OCI-LY3 (cell line): Measurements from ENCODE around the gene SYT1.

Experiments
- H2AFZ ChIP-seq: fragments of 200-600, 300-600 bp; shearing (Covaris generic); 2 replicates; pipeline ENCODE4 v1.6.0; 2014; ENCODE audit warnings: antibody characterized with exemption, low read depth, low read length
- H3K27ac ChIP-seq: fragments of 200-600, 300-600 bp; sonication (generic); 2 replicates; pipeline ENCODE4 v1.5.1; 2014; ENCODE audit warnings: mild to moderate bottlenecking, low read length, moderate library complexity, mixed read lengths
- H3K27me3 ChIP-seq: fragments of 200-600, 300-600 bp; sonication (generic); 2 replicates; pipeline ENCODE4 v1.6.1; 2014; ENCODE audit warnings: low read depth, low read length, mixed read lengths
- H3K36me3 ChIP-seq: fragments of 200-600, 300-600 bp; sonication (generic); replicated peaks from 2 replicates; pipeline ENCODE3; 2014; ENCODE audit warnings: low read depth, low read length, mixed read lengths
- H3K4me1 ChIP-seq: fragments of 300-600, 200-600 bp; sonication (generic); 2 replicates; pipeline ENCODE4 v1.6.1; 2014; ENCODE audit warnings: low read length, mixed read lengths
- H3K4me2 ChIP-seq: fragments of 200-600, 300-600 bp; sonication (generic); 2 replicates; pipeline ENCODE4 v1.6.1; 2014; ENCODE audit warnings: low read length, mixed read lengths
- H3K4me3 ChIP-seq: fragments of 300-600, 200-600 bp; sonication (generic); 2 replicates; pipeline ENCODE4 v1.5.1; 2014; ENCODE audit warnings: antibody characterized with exemption, mild to moderate bottlenecking, low read length, moderate library complexity
- H3K79me2 ChIP-seq: fragments of 300-600, 200-600 bp; shearing (Covaris generic); 2 replicates; pipeline ENCODE4 v1.6.1; 2014; ENCODE audit warnings: mild to moderate bottlenecking, low read length, mixed read lengths
- H3K9ac ChIP-seq: fragments of 300-600, 200-600 bp; shearing (Covaris generic); 2 replicates; pipeline ENCODE4 v1.6.0; 2014; ENCODE audit warnings: mild to moderate bottlenecking, low read length, moderate library complexity
- H3K9me3 ChIP-seq: fragments of 200-600, 300-600 bp; shearing (Covaris generic); 2 replicates; pipeline ENCODE4 v1.6.1; 2014; ENCODE audit warnings: low read length, mixed read lengths; ENCODE audit not compliant: insufficient read depth
- H4K20me1 ChIP-seq: fragments of 200-600, 300-600 bp; sonication (generic); 2 replicates; pipeline ENCODE4 v1.6.1; 2016; ENCODE audit warnings: low read length, mixed read lengths; ENCODE audit not compliant: insufficient read depth
- EZH2phosphoT487 ChIP-seq: fragments of 200-600 bp; shearing (Covaris generic); IDR thresholded peaks from 2 replicates; pipeline ENCODE4 v1.6.1; 2018; ENCODE audit warnings: antibody characterized with exemption, mixed run types, low read depth
- TF ChIP-seq, protein P1 (sequence below): fragments of 200-600, 300-600 bp; sonication (generic); IDR thresholded peaks from 2 replicates; pipeline ENCODE4 v1.5.1; 2014; ENCODE audit warnings: antibody characterized with exemption, low read length, low read depth

The SYT1 gene

DNA sequence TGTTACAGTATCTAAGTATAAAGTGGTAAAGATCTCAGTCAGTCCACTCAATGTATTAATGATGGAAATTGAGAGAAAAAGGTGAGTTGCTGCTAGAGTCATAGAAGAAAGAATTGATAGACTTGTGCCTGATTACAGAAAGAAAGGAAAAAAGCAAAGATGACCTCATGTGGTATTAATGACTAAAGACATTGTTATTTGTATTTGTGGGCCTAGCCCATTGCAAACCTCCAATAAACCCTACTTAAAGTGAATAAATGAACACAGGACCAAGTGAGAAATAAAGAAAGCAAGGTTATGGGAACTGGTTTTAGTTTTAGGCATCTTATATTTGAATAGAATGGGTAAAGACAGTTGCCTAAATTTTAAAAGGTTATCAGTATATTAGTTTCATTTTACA lies 105.5 kb downstream of the SYT1 start:
- no peak overlapping the region for H3K27ac ChIP-seq
- no peaks in the 10 kb centered on the region for H3K27me3 ChIP-seq
- H2AFZ ChIP-seq: no peak overlapping the region

DNA sequence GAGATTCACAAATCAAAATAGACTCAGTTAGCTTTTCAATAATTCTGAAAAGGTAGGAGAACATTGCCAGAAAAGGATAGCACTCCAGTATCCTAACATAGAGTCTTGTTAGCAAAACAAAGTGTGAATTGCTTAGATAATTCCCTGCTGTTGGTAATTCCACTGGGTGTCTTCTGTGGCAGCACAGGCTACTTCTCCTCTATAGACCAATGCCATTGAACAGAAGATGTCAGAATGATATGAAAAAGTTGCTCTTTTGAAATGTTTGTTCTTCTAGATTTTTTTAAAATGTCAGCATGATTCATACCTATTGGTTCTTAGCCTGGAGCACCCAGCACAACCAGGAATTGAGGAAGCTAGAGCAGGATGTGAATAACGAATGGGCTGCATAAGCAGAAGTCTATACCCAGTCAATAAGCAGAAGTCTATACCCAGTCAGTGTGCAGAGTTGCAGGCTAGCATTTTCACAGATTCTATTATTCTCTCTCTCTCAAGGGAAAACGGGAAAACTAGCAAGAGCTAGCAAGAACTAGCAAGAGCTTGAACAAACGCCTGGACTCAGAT lies 112.8 kb downstream of the SYT1 start:
- Histone ChIP-seq H3K4me2 (no peak overlapping the region), H3K27ac (no peak overlapping the region), H3K79me2 (no peaks in the 10 kb centered on the region), H3K27me3 (no peaks in the 10 kb centered on the region), H4K20me1 (no peaks in the 10 kb centered on the region), H3K9me3 (no peaks in the 10 kb centered on the region), H3K36me3 (no peaks in the 10 kb centered on the region), H3K4me3 (no peak overlapping the region), H2AFZ (no peak overlapping the region), H3K9ac (no peak overlapping the region), H3K4me1 (no peaks in the 10 kb centered on the region)
- TF ChIP-seq EZH2phosphoT487: no peak
- TF ChIP-seq, protein P1, sequence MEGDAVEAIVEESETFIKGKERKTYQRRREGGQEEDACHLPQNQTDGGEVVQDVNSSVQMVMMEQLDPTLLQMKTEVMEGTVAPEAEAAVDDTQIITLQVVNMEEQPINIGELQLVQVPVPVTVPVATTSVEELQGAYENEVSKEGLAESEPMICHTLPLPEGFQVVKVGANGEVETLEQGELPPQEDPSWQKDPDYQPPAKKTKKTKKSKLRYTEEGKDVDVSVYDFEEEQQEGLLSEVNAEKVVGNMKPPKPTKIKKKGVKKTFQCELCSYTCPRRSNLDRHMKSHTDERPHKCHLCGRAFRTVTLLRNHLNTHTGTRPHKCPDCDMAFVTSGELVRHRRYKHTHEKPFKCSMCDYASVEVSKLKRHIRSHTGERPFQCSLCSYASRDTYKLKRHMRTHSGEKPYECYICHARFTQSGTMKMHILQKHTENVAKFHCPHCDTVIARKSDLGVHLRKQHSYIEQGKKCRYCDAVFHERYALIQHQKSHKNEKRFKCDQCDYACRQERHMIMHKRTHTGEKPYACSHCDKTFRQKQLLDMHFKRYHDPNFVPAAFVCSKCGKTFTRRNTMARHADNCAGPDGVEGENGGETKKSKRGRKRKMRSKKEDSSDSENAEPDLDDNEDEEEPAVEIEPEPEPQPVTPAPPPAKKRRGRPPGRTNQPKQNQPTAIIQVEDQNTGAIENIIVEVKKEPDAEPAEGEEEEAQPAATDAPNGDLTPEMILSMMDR: no peak

More for the DNA sequence above, 105.5 kb downstream of the SYT1 start:
- Histone ChIP-seq H3K4me2 (no peak overlapping the region), H3K4me1 (no peaks in the 10 kb centered on the region), H4K20me1 (no peaks in the 10 kb centered on the region), H3K36me3 (no peaks in the 10 kb centered on the region), H3K9ac (no peak overlapping the region), H3K9me3 (no peaks in the 10 kb centered on the region), H3K4me3 (no peak overlapping the region), H3K79me2 (no peaks in the 10 kb centered on the region)
- TF ChIP-seq, protein P1: no peak
- TF ChIP-seq EZH2phosphoT487: no peak

DNA sequence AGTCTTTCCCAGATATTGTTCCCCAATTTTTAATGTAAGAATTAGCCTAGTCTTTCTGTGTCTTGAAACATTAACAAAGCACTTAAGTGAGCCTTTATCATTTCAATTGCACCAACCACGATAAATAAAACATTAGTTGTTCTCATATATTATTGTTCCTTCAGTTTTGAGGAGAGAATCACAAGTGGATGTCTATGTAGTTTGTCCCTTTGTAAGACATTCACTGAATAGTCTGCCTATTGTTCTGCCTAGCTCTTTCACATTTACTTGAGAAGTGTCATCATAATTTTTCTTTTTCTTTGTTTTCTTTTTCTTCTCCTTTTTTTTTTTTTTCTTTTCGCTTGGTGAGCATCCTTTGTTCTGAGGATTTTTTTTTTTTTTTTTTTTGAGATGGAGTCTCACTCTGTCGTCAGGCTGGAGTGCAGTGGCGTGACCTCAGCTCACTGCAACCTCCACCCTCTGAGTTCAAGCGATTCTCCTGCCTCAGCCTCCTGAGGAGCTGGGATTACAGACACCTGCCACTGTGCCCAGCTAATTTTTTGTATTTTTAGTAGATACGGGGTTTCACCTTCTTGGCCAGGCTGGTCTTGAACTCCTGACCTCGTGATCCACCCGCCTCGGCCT lies 129.7 kb downstream of the SYT1 start:
- Histone ChIP-seq H3K4me3 (no peak overlapping the region), H3K36me3 (no peaks in the 10 kb centered on the region), H3K9ac (no peak overlapping the region), H4K20me1 (no peaks in the 10 kb centered on the region), H3K4me2 (no peak overlapping the region), H3K4me1 (no peaks in the 10 kb centered on the region), H3K79me2 (no peaks in the 10 kb centered on the region), H3K27me3 (no peaks in the 10 kb centered on the region), H3K27ac (no peak overlapping the region), H2AFZ (no peak overlapping the region), H3K9me3 (no peaks in the 10 kb centered on the region)
- TF ChIP-seq, protein P1: no peak
- no peak for TF ChIP-seq EZH2phosphoT487

DNA sequence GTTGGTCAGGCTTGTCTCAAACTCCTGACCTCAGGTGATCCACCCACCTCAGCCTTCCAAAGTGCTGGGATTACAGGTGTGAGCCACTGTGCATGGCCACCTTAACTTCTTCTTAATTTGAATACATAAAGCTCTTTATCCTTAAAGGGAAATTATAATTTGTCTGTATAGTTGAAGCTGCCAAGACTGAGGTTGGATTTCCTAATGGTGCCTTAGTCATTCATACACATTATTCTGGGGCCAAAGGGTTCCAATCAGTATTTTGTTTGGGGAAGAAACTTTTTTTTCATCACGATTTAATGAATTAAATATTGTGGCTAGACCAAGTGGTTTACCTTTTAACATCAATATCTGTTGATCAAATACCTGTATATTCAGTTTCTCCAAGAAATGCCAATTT lies 135.9 kb downstream of the SYT1 start:
- H3K4me3 ChIP-seq: no peak overlapping the region
- no peak overlapping the region for H2AFZ ChIP-seq
- H3K9me3 ChIP-seq: no peaks in the 10 kb centered on the region
- no peaks in the 10 kb centered on the region for H3K79me2 ChIP-seq
- H3K9ac ChIP-seq: no peak overlapping the region
- no peaks in the 10 kb centered on the region for H3K36me3 ChIP-seq
- TF ChIP-seq EZH2phosphoT487: no peak
- TF ChIP-seq, protein P1: no peak
- no peaks in the 10 kb centered on the region for H3K27me3 ChIP-seq
- H3K4me2 ChIP-seq: no peak overlapping the region
- H3K27ac ChIP-seq: no peak overlapping the region
- peaks cover 7% of the 10 kb centered on the region for H3K4me1 ChIP-seq
- no peaks in the 10 kb centered on the region for H4K20me1 ChIP-seq
